Endothelial cell of hepatic sinusoid (primary cell): ENCODE measurements around the gene NCCRP1.

Experiments
- in situ Hi-C: cut with HindIII; loops from 2 replicates; pipeline ENCODE4 v1.10.0; 2017; ENCODE audit warnings: low sequenced_read_pairs

Gene NCCRP1

GRCh38 chr19:39205449-39205764 is 8.6 kb downstream of the NCCRP1 start:
- in situ Hi-C loops, result no loop called here

- in situ Hi-C loops, result no loop called here
These were observed 9.4 kb downstream of the NCCRP1 start for GRCh38 chr19:39206122-39206521.

GRCh38 chr19:39207293-39207836 is 10.6 kb downstream of the NCCRP1 start:
- in situ Hi-C loops, result no loop called here

GRCh38 chr19:39208175-39208795 is 11.5 kb downstream of the NCCRP1 start:
- in situ Hi-C loops, result no loop called here

- in situ Hi-C loops, result no loop called here
These were observed 12.4 kb downstream of the NCCRP1 start for GRCh38 chr19:39209196-39209595.

GRCh38 chr19:39211731-39212374 is 15.1 kb downstream of the NCCRP1 start:
- in situ Hi-C loops, result no loop called here

- in situ Hi-C loops, result no loop called here
These were observed 15.6 kb downstream of the NCCRP1 start for GRCh38 chr19:39212375-39212742.

- in situ Hi-C loops, result loop anchor here (5.0 kb wide), 1 partner anchor 37 kb away; no protein-coding TSS in a partner anchor
These were observed 18.6 kb downstream of the NCCRP1 start for GRCh38 chr19:39215323-39215722.

GRCh38 chr19:39217094-39217493 is 20.3 kb downstream of the NCCRP1 start:
- in situ Hi-C loops, result loop anchor here (5.0 kb wide), 1 partner anchor 35 kb away; no protein-coding TSS in a partner anchor

GRCh38 chr19:39218230-39219007 is 21.7 kb downstream of the NCCRP1 start:
- in situ Hi-C loops, result loop anchor here (5.0 kb wide), 1 partner anchor 34 kb away; no protein-coding TSS in a partner anchor

GRCh38 chr19:39219108-39219507 is 22.3 kb downstream of the NCCRP1 start:
- in situ Hi-C loops, result loop anchor here (5.0 kb wide), 1 partner anchor 33 kb away; no protein-coding TSS in a partner anchor

- in situ Hi-C loops, result no loop called here
These were observed 27.0 kb downstream of the NCCRP1 start for GRCh38 chr19:39223703-39224279.

- in situ Hi-C loops, result no loop called here
These were observed 28.1 kb downstream of the NCCRP1 start for GRCh38 chr19:39224910-39225309.

GRCh38 chr19:39230096-39230764 is 33.5 kb downstream of the NCCRP1 start:
- in situ Hi-C loops, result no loop called here

- in situ Hi-C loops, result no loop called here
These were observed 35.9 kb downstream of the NCCRP1 start for GRCh38 chr19:39232708-39233107.

- in situ Hi-C loops, result no loop called here
These were observed 39.8 kb downstream of the NCCRP1 start for GRCh38 chr19:39236527-39236926.

- in situ Hi-C loops, result no loop called here
These were observed 40.7 kb downstream of the NCCRP1 start for GRCh38 chr19:39237200-39238184.

GRCh38 chr19:39238209-39238608 is 41.4 kb downstream of the NCCRP1 start:
- in situ Hi-C loops, result no loop called here

- in situ Hi-C loops, result no loop called here
These were observed 42.2 kb downstream of the NCCRP1 start for GRCh38 chr19:39238944-39239343.

- in situ Hi-C loops, result no loop called here
These were observed 43.7 kb downstream of the NCCRP1 start for GRCh38 chr19:39240421-39240820.
